Activated T-helper 1 cell treated with anti-CD3 and anti-CD28 coated beads, Interleukin-12 subunit alpha, Interleukin-12 subunit beta, Interleukin-2, Interleukin-4 antibody, amounts not matched to agents 30 ng/mL and 10 ng/mL and 1 ng/mL, durations not matched to agents 14 hours and 24 hours and 36 hours (primary cell): ENCODE results near the gene SMURF1. TPM values are rescaled to one million over a fixed set of nuclear protein-coding genes. Genes with fewer than 3 reads are reported as not detected.

Experiments
- DNase-seq: peaks from one replicate; pipeline ENCODE4 v3.0.0; 2021; ENCODE audit warnings: low spot score
- H3K27ac Mint-ChIP-seq: one replicate; pipeline ENCODE4 v1.8.0; 2021; ENCODE audit warnings: mild to moderate bottlenecking, mixed read lengths
- H3K27me3 Mint-ChIP-seq: one replicate; pipeline ENCODE4 v1.8.0; 2022; ENCODE audit warnings: mild to moderate bottlenecking, moderate library complexity, mixed read lengths; ENCODE audit not compliant: insufficient read depth
- H3K36me3 Mint-ChIP-seq: one replicate; pipeline ENCODE4 v1.8.0; 2021; ENCODE audit warnings: low read depth, mixed read lengths
- H3K4me1 Mint-ChIP-seq: one replicate; pipeline ENCODE4 v1.8.0; 2021; ENCODE audit warnings: low read depth, mixed read lengths
- H3K4me3 Mint-ChIP-seq: one replicate; pipeline ENCODE4 v1.8.0; 2021; ENCODE audit warnings: mild to moderate bottlenecking, moderate library complexity, mixed read lengths
- H3K9me3 Mint-ChIP-seq: one replicate; pipeline ENCODE4 v1.8.0; 2021; ENCODE audit warnings: mixed read lengths
- intact Hi-C: fragments of 100-400 bp; cut with micrococcal nuclease; formaldehyde crosslinking; loops from one replicate; pipeline ENCODE4 v1.15.1; 2024
- total RNA-seq: library from RNA; stranded (reverse); gene quantifications from 2 replicates; pipeline ENCODE4 v1.2.3, GENCODE V29; 2022

SMURF1 gene
- total RNA-seq, 1 donor from 2014 or later = 15.9 TPM

GRCh38 chr7:99098286-99098823 lies 45.6 kb downstream of the SMURF1 start:
- no peak for DNase-seq
- Mint-ChIP-seq H3K36me3 (peaks cover 19% of the 10 kb centered on the region), H3K27me3 (no peaks in the 10 kb centered on the region), H3K9me3 (peaks cover 21% of the 10 kb centered on the region), H3K27ac (no peak overlapping the region), H3K4me3 (no peak overlapping the region), H3K4me1 (peaks cover 8% of the 10 kb centered on the region)
- intact Hi-C loops = no loop called here

DNA sequence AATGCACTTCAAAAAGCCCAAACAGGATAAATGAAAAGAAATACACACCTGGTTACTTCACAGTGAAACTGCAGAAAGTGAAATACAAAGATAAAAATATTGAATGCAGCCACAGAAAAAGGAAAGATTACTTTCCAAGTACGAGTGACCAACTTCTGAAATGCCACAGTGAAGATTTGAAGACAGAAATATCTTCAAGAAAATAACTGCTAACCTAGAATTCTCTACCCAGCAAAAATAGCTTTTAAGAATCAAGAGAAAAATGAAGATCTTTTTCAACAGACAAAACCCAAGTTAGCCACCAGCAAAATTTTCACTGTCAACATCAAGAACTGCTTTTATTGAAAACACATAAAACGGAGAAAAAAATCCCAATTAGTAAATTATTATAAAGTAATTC lies 46.2 kb downstream of the SMURF1 start:
- no peak overlapping the region for H3K27ac Mint-ChIP-seq
- H3K9me3 Mint-ChIP-seq = peaks cover 21% of the 10 kb centered on the region
- intact Hi-C loops = no loop called here
- no peaks in the 10 kb centered on the region for H3K27me3 Mint-ChIP-seq
- no peak overlapping the region for H3K4me3 Mint-ChIP-seq
- peaks cover 1% of the 10 kb centered on the region for H3K4me1 Mint-ChIP-seq
- peaks cover 19% of the 10 kb centered on the region for H3K36me3 Mint-ChIP-seq
- no peak for DNase-seq

DNA sequence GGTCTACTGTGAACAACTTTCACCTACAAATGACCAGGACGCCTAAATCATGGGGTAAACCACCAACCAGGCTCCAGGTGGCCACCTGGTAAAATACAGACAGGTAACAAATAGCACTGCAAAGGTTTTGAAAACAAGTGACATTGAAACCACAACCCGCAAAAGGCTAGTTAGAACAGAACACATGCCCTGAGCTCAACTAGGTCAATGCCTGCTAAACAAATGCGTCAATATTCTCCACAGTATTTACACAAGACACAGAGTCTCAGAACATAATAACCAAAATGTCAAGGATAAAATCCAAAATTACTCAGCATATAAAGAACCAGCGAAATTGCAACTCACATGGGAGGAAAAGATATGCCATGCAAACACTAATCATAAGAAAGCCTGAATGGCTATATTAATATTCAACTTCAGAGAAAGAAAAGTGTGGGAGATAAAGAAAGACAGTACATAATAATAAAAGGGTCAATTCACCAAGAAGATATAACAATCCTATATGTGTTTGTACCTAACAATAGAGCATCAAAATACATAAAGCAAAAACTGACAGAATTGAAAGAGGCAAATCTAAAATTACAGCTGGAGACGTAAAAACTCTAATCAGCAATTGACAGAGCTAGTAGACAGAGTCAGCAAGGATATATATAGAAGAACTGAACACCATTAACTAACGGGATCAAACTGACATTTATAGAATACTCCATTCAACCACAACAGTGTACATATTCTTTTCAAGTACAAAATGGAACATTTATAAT lies 47.6 kb downstream of the SMURF1 start:
- intact Hi-C loops = no loop called here
- peaks cover 21% of the 10 kb centered on the region for H3K9me3 Mint-ChIP-seq
- H3K27me3 Mint-ChIP-seq = no peaks in the 10 kb centered on the region
- H3K36me3 Mint-ChIP-seq = peaks cover 19% of the 10 kb centered on the region
- DNase-seq = no peak
- no peak overlapping the region for H3K4me3 Mint-ChIP-seq
- no peak overlapping the region for H3K27ac Mint-ChIP-seq
- H3K4me1 Mint-ChIP-seq = no peaks in the 10 kb centered on the region

GRCh38 chr7:99095698-99096097 lies 48.2 kb downstream of the SMURF1 start:
- no peak overlapping the region for H3K4me3 Mint-ChIP-seq
- no peak for DNase-seq
- intact Hi-C loops = no loop called here
- no peak overlapping the region for H3K27ac Mint-ChIP-seq
- H3K36me3 Mint-ChIP-seq = peaks cover 19% of the 10 kb centered on the region
- no peaks in the 10 kb centered on the region for H3K4me1 Mint-ChIP-seq
- peaks cover 21% of the 10 kb centered on the region for H3K9me3 Mint-ChIP-seq
- H3K27me3 Mint-ChIP-seq = no peaks in the 10 kb centered on the region

GRCh38 chr7:99094401-99094800 lies 49.5 kb downstream of the SMURF1 start:
- no peaks in the 10 kb centered on the region for H3K27me3 Mint-ChIP-seq
- no peak overlapping the region for H3K27ac Mint-ChIP-seq
- H3K36me3 Mint-ChIP-seq = peaks cover 16% of the 10 kb centered on the region
- H3K4me3 Mint-ChIP-seq = no peak overlapping the region
- H3K9me3 Mint-ChIP-seq = peaks cover 17% of the 10 kb centered on the region
- H3K4me1 Mint-ChIP-seq = no peaks in the 10 kb centered on the region
- intact Hi-C loops = no loop called here
- no peak for DNase-seq

- intact Hi-C loops = no loop called here
- Mint-ChIP-seq H3K27ac (no peak overlapping the region), H3K36me3 (peaks cover 8% of the 10 kb centered on the region)
Observed at GRCh38 chr7:99092064-99092720, 51.7 kb downstream of the SMURF1 start.

DNA sequence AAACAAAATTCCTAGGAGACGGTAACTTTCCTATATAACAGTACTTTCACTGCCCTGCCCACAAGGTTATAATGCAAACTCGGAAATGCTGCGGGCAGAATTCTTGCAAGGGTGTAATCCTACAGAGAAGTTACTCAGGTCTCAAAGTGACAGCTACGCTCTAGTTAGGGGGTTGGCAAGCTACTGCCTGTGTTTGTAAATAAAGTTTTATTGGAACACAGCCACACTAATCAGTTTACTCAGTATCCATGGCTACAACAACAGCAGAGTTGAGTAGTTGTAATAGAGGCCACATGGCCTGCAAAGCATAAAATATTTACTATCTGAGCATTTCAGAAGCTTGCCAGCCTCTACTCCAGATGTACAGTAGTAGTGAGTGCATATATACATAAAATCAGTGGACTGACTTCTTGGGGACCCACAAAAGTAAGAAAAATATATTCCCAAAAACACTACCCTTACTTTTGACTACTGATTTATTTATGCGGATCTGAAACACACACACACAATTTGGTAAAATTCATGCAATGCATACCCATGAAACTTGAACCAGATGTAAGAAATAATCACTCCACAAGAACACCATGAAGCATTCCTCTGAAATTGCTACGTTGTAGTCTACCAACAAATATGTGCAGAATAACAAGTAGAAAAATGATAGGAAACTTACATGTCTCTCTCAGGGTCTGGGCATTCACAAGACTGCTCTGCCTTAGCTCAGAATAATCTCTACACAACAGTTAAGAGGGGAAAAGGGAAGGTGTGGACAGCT lies 53.0 kb downstream of the SMURF1 start:
- no peaks in the 10 kb centered on the region for H3K27me3 Mint-ChIP-seq
- H3K27ac Mint-ChIP-seq = no peak overlapping the region
- intact Hi-C loops = no loop called here

More at GRCh38 chr7:99092064-99092720, 51.7 kb downstream of the SMURF1 start:
- H3K9me3 Mint-ChIP-seq = peaks cover 4% of the 10 kb centered on the region
- H3K4me1 Mint-ChIP-seq = no peaks in the 10 kb centered on the region
- DNase-seq = no peak
- no peak overlapping the region for H3K4me3 Mint-ChIP-seq
- no peaks in the 10 kb centered on the region for H3K27me3 Mint-ChIP-seq

DNA sequence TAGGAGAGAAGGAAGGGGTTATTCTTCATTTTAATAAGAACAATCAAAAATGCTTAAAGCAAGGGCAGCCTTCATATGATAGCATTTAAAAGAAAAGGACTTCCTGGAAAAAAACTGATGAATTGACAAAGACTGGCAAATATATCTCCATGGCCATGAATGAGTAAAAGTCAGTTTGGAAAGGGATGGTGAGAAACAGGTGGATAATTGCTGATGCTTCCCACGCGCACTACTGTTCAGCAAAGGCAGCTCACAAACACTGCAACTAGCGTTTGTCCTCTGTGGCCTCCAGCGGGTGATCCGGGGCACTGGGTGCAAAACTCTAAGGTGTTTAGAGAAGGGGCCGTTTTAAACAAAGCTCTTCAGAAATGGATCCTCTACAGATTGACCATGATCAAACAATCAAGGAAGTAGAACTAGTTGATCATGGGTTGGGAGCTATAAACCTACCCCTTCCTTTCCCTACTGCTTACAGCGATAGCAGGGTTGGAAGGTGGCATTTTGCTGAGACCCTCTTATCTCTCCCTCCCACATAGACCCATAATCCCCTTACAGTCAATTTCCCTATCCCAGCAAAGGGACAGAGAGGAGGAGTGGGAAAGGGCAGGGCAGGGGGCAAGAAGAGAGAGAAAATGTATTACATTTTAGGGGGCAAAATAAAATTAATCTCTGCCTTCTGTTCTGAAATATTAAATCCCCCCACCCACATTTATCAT lies 53.8 kb downstream of the SMURF1 start:
- Mint-ChIP-seq H3K4me1 (no peaks in the 10 kb centered on the region), H3K36me3 (peaks cover 8% of the 10 kb centered on the region), H3K27ac (no peak overlapping the region), H3K9me3 (peaks cover 6% of the 10 kb centered on the region), H3K27me3 (no peaks in the 10 kb centered on the region), H3K4me3 (no peak overlapping the region)
- intact Hi-C loops = no loop called here
- no peak for DNase-seq

More for the DNA sequence above, 53.0 kb downstream of the SMURF1 start:
- Mint-ChIP-seq H3K4me3 (no peak overlapping the region), H3K36me3 (peaks cover 8% of the 10 kb centered on the region), H3K9me3 (peaks cover 6% of the 10 kb centered on the region), H3K4me1 (no peaks in the 10 kb centered on the region)
- no peak for DNase-seq

DNA sequence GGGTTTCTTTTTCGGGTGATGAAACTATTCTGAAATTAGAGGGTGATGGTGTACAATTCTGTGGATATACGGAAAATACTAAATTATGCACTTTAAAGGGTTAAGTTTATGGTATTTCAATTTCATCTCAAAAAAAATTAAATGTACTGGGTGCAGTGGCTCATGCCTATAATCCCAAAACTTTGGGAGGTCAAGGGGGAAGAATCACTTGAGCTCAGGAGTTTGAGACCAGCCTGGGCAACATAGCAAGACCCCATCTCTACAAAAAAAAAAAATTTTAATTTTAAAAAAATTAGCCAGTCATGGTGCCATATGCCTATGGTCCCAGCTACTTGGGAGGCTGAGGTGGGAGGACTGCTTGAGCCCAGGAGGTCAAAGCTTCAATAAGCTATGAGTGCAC lies 57.0 kb downstream of the SMURF1 start:
- Mint-ChIP-seq H3K4me3 (no peak overlapping the region), H3K27ac (no peak overlapping the region), H3K4me1 (no peaks in the 10 kb centered on the region), H3K36me3 (peaks cover 10% of the 10 kb centered on the region), H3K9me3 (peaks cover 6% of the 10 kb centered on the region), H3K27me3 (no peaks in the 10 kb centered on the region)
- no peak for DNase-seq
- intact Hi-C loops = no loop called here

DNA sequence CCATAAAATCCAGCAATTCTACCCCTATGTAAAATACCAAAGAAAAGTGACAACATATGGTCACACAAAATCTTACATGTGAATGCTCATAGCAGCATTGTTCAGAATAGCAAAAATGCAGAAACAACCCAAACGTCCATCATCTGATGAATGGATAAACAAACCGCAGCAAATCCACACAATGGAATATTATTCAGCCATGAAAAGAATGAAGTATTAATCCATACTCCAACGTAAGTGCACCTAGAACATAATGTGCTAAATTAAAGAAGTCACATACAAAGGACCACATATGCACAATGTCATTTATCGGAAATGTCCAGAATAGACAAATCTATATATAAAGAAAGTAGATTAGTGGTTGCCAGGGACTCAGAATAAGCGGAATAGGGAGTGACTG lies 57.4 kb downstream of the SMURF1 start:
- H3K27ac Mint-ChIP-seq = no peak overlapping the region
- H3K36me3 Mint-ChIP-seq = peaks cover 10% of the 10 kb centered on the region
- intact Hi-C loops = no loop called here
- no peaks in the 10 kb centered on the region for H3K4me1 Mint-ChIP-seq
- no peak for DNase-seq
- H3K9me3 Mint-ChIP-seq = peaks cover 6% of the 10 kb centered on the region
- H3K4me3 Mint-ChIP-seq = no peak overlapping the region
- no peaks in the 10 kb centered on the region for H3K27me3 Mint-ChIP-seq

DNA sequence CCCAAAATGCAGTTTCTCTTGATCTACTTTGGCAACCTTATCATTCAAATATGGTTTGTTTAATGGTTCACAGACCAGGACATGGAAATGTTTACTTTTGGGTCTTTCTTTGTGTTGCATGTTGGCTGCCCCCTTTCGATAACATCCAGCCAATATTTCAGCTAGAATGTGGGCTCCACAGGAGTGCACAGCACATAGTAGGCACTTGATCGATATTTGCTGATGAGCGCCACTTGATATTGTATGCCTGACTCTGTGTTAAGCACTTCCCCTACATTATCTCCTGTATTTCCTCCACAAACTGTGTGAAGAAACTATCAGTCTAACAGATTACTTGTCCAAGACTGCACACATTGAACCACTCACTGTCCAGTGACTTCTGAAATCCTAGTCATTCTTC lies 60.2 kb downstream of the SMURF1 start:
- H3K27me3 Mint-ChIP-seq = no peaks in the 10 kb centered on the region
- peaks cover 10% of the 10 kb centered on the region for H3K4me1 Mint-ChIP-seq
- no peak overlapping the region for H3K27ac Mint-ChIP-seq
- H3K36me3 Mint-ChIP-seq = peaks cover 10% of the 10 kb centered on the region
- intact Hi-C loops = no loop called here
- H3K9me3 Mint-ChIP-seq = peaks cover 6% of the 10 kb centered on the region
- H3K4me3 Mint-ChIP-seq = no peak overlapping the region
- no peak for DNase-seq

DNA sequence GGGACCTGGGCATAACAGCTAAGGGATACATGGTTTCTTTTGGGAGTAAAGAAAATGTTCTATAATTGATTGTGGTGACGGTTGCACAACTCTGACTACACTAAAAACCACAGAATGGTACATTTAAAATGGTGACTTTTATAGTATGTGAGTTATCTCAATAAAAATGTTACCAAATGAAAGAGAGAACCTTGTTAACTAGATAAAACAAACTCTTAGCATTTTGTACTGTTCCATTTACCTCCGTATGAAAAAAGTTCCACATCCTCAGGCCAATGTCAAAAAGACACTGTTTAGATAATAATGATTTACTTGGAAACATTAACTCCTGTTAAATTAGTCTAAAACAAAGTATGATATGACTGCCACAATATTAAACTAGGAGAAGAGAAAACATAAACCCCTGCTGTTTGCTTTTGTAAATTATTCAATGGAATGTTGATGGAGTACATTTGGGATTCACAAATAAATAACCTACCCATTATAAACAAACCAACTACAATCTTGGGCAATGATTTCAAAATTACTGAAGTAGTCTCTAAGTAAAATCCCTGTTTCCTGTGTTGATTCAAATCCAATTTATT lies 60.7 kb downstream of the SMURF1 start:
- peaks cover 6% of the 10 kb centered on the region for H3K9me3 Mint-ChIP-seq
- H3K4me3 Mint-ChIP-seq = no peak overlapping the region
- H3K27ac Mint-ChIP-seq = no peak overlapping the region
- intact Hi-C loops = no loop called here
- H3K4me1 Mint-ChIP-seq = peaks cover 10% of the 10 kb centered on the region
- no peaks in the 10 kb centered on the region for H3K27me3 Mint-ChIP-seq
- H3K36me3 Mint-ChIP-seq = peaks cover 7% of the 10 kb centered on the region
- no peak for DNase-seq
